Measurements from ENCODE around the gene USP31. TPM values are rescaled to one million over a fixed set of nuclear protein-coding genes. Genes with fewer than 3 reads are reported as not detected.

The USP31 gene
- total RNA-seq, 1 experiment from 2014 or later: 26.9 TPM

- H3K27ac Mint-ChIP-seq (ENCODE audit: low read depth, unreplicated experiment): no peak overlapping the region
- intact Hi-C loops (cut with micrococcal nuclease): no loop called here
- CTCF ChIA-PET: interaction anchor here (0.6 to 1.3 kb wide), 3 partner anchors 9 to 489 kb away, joined by 3 to 6 read pairs (median 4); no protein-coding TSS in a partner anchor
- no peak for DNase-seq (ENCODE audit: unreplicated experiment)
- POLR2A ChIA-PET: interaction anchor here (1.8 kb wide), 1 partner anchor 8 kb away, joined by 8 read pairs; no protein-coding TSS in a partner anchor
- H3K4me3 Mint-ChIP-seq (ENCODE audit: unreplicated experiment): no peak overlapping the region
- H3K36me3 Mint-ChIP-seq (ENCODE audit: insufficient read depth, unreplicated experiment): peaks cover 62% of the 10 kb centered on the region
- H3K9me3 Mint-ChIP-seq (ENCODE audit: unreplicated experiment): no peaks in the 10 kb centered on the region
- BruUV-seq (replicated peaks): no TSS peak
- TF ChIP-seq CTCF (IDR thresholded peaks at IDR 0.05; ENCODE audit: unreplicated experiment): no peak
- no peaks in the 10 kb centered on the region for H3K27me3 Mint-ChIP-seq (ENCODE audit: insufficient read depth, unreplicated experiment)
- peaks cover 8% of the 10 kb centered on the region for H3K4me1 Mint-ChIP-seq (ENCODE audit: insufficient read depth, unreplicated experiment)
Measured at GRCh38 chr16:23080329-23080728, 68.9 kb downstream of the USP31 start.

- Mint-ChIP-seq H3K9me3 (ENCODE audit: unreplicated experiment) (no peaks in the 10 kb centered on the region), H3K4me3 (ENCODE audit: unreplicated experiment) (no peak overlapping the region), H3K36me3 (ENCODE audit: insufficient read depth, unreplicated experiment) (peaks cover 57% of the 10 kb centered on the region), H3K27ac (ENCODE audit: low read depth, unreplicated experiment) (no peak overlapping the region), H3K27me3 (ENCODE audit: insufficient read depth, unreplicated experiment) (no peaks in the 10 kb centered on the region), H3K4me1 (ENCODE audit: insufficient read depth, unreplicated experiment) (peaks cover 8% of the 10 kb centered on the region)
- POLR2A ChIA-PET: interaction anchor here (0.7 to 1.8 kb wide), 2 partner anchors 8 to 134 kb away, joined by 3 to 8 read pairs; no protein-coding TSS in a partner anchor
- no peak for DNase-seq (ENCODE audit: unreplicated experiment)
- no peak for TF ChIP-seq CTCF (IDR thresholded peaks at IDR 0.05; ENCODE audit: unreplicated experiment)
- CTCF ChIA-PET: interaction anchor here (0.6 to 1.3 kb wide), 3 partner anchors 9 to 1571 kb away, joined by 3 to 4 read pairs (median 3); no protein-coding TSS in a partner anchor
- intact Hi-C loops (cut with micrococcal nuclease): no loop called here
- no TSS peak for BruUV-seq (replicated peaks)
Measured at GRCh38 chr16:23079675-23080301, 69.5 kb downstream of the USP31 start.

- no peak for TF ChIP-seq CTCF (IDR thresholded peaks at IDR 0.05; ENCODE audit: unreplicated experiment)
- no TSS peak for BruUV-seq (replicated peaks)
- intact Hi-C loops (cut with micrococcal nuclease): no loop called here
- no peak for DNase-seq (ENCODE audit: unreplicated experiment)
- Mint-ChIP-seq H3K27ac (ENCODE audit: low read depth, unreplicated experiment) (no peak overlapping the region), H3K9me3 (ENCODE audit: unreplicated experiment) (no peaks in the 10 kb centered on the region), H3K4me1 (ENCODE audit: insufficient read depth, unreplicated experiment) (peaks cover 19% of the 10 kb centered on the region), H3K36me3 (ENCODE audit: insufficient read depth, unreplicated experiment) (peaks cover 66% of the 10 kb centered on the region), H3K27me3 (ENCODE audit: insufficient read depth, unreplicated experiment) (no peaks in the 10 kb centered on the region), H3K4me3 (ENCODE audit: unreplicated experiment) (no peak overlapping the region)
- ChIA-PET POLR2A (interaction anchor here (1.0 kb wide), 1 partner anchor 73 kb away, joined by 3 read pairs; no protein-coding TSS in a partner anchor), CTCF (interaction anchor here (0.6 to 1.5 kb wide), 4 partner anchors 15 to 360 kb away, joined by 3 to 5 read pairs (median 4); no protein-coding TSS in a partner anchor)
Measured at GRCh38 chr16:23074423-23074822, 74.8 kb downstream of the USP31 start.

- intact Hi-C loops (cut with micrococcal nuclease): loop anchor here (2.0 kb wide), 1 partner anchor 76 kb away; the partner anchor contains the start of gene USP31
- TF ChIP-seq CTCF (IDR thresholded peaks at IDR 0.05; ENCODE audit: unreplicated experiment): no peak
- no peaks in the 10 kb centered on the region for H3K9me3 Mint-ChIP-seq (ENCODE audit: unreplicated experiment)
- ChIA-PET POLR2A (interaction anchor here (1.7 to 2.3 kb wide), 3 partner anchors 8 to 76 kb away, joined by 8 to 12 read pairs (median 9); partner anchors contain the start of gene USP31), CTCF (interaction anchor here (0.6 to 2.6 kb wide), 8 partner anchors 8 to 467 kb away, joined by 3 to 18 read pairs (median 4); no protein-coding TSS in a partner anchor)
- H3K27ac Mint-ChIP-seq (ENCODE audit: low read depth, unreplicated experiment): peak overlapping the region; percentile 51
- BruUV-seq (replicated peaks): no TSS peak
- H3K4me3 Mint-ChIP-seq (ENCODE audit: unreplicated experiment): no peak overlapping the region
- no peaks in the 10 kb centered on the region for H3K27me3 Mint-ChIP-seq (ENCODE audit: insufficient read depth, unreplicated experiment)
- peaks cover 69% of the 10 kb centered on the region for H3K36me3 Mint-ChIP-seq (ENCODE audit: insufficient read depth, unreplicated experiment)
- peaks cover 19% of the 10 kb centered on the region for H3K4me1 Mint-ChIP-seq (ENCODE audit: insufficient read depth, unreplicated experiment)
- peak; percentile 44 for DNase-seq (ENCODE audit: unreplicated experiment)
Measured at GRCh38 chr16:23072769-23073549, 76.3 kb downstream of the USP31 start.
